Natural killer cell (primary cell): Measurements from ENCODE around the gene MEIS2. TPM values are rescaled to one million over a fixed set of nuclear protein-coding genes. Genes with fewer than 3 reads are reported as not detected.

ENCODE experiments used
- ATAC-seq, 3 donors: fragments of 150-1000 bp in 2 of 3; fragments of 200-7000 bp in 1 of 3; cut with Tn5 transposase; 1 replicate in 1 of 3; 2 replicates in 2 of 3; pipeline ENCODE4 v1.10.0; 2021; ENCODE audit warnings: mild to moderate bottlenecking in 2 of 3, moderate library complexity in 2 of 3
- DNase-seq, 2 donors: peaks; one replicate each; pipeline versions ENCODE4 v3.0.0 to v3.0.0-alpha.2; 2013 to 2021; ENCODE audit warnings: mixed read lengths in 1 of 2
- H3K27ac ChIP-seq: one replicate; pipeline ENCODE4 v1.5.1; 2013; ENCODE audit warnings: mild to moderate bottlenecking, low read length
- H3K27me3 ChIP-seq: one replicate; pipeline ENCODE4 v1.6.1; 2013; ENCODE audit warnings: low read length; ENCODE audit not compliant: control insufficient read depth, insufficient read depth
- H3K36me3 ChIP-seq: one replicate; pipeline ENCODE4 v1.6.1; 2013; ENCODE audit warnings: low read length; ENCODE audit not compliant: control insufficient read depth, insufficient read depth
- H3K4me1 ChIP-seq: one replicate; pipeline ENCODE4 v1.6.1; 2013; ENCODE audit warnings: low read length; ENCODE audit not compliant: control insufficient read depth, insufficient read depth
- H3K4me3 ChIP-seq: one replicate; pipeline ENCODE4 v1.5.1; 2013; ENCODE audit warnings: low read length
- H3K9me3 ChIP-seq: one replicate; pipeline ENCODE4 v1.6.1; 2013; ENCODE audit warnings: low read length; ENCODE audit not compliant: control insufficient read depth, insufficient read depth
- H3K27ac Mint-ChIP-seq, 2 donors: one replicate each; pipeline ENCODE4 v1.8.0; 2022; ENCODE audit warnings: mild to moderate bottlenecking in 2 of 2, mixed read lengths in 2 of 2, moderate library complexity in 1 of 2
- H3K27me3 Mint-ChIP-seq, 2 donors: one replicate each; pipeline ENCODE4 v1.8.0; 2022; ENCODE audit warnings: low read depth in 2 of 2, mixed read lengths in 2 of 2
- H3K36me3 Mint-ChIP-seq: one replicate; pipeline ENCODE4 v1.8.0; 2022; ENCODE audit warnings: mixed read lengths
- H3K4me1 Mint-ChIP-seq, 2 donors: one replicate each; pipeline ENCODE4 v1.8.0; 2022; ENCODE audit warnings: mixed read lengths in 2 of 2
- H3K4me3 Mint-ChIP-seq: one replicate; pipeline ENCODE4 v1.8.0; 2022; ENCODE audit warnings: mild to moderate bottlenecking, moderate library complexity, mixed read lengths
- H3K9me3 Mint-ChIP-seq, 2 donors: one replicate each; pipeline ENCODE4 v1.8.0; 2022; ENCODE audit warnings: mixed read lengths in 2 of 2
- WGBS: methylation state at CpG from one replicate; pipeline ENCODE4 v1.1.7; 2013; ENCODE audit warnings: missing lambda C conversion rate; ENCODE audit not compliant: insufficient coverage; 5-methylcytosine and 5-hydroxymethylcytosine counted together
- intact Hi-C: fragments of 100-400 bp; cut with micrococcal nuclease; formaldehyde crosslinking; loops from one replicate; pipeline ENCODE4 v1.14.2; 2022
- total RNA-seq, 4 donors: library from RNA; stranded (reverse); fragments of 120-200 nt in 1 of 4; gene quantifications; one replicate each; pipeline versions ENCODE4 v1.2.3 to v1.2.4, GENCODE V29; 2013 to 2022
- TF ChIP-seq, protein P1 (sequence below): fragments of 200-600 bp; IDR thresholded peaks from one replicate; pipeline ENCODE4 v1.8.0; 2022; ENCODE audit warnings: antibody characterized with exemption

Gene MEIS2
- total RNA-seq, 3 donors from 2014 or later (not counting 1 experiment from before 2014, with no cell fraction given): 0.35 TPM; not detected in 2

DNA sequence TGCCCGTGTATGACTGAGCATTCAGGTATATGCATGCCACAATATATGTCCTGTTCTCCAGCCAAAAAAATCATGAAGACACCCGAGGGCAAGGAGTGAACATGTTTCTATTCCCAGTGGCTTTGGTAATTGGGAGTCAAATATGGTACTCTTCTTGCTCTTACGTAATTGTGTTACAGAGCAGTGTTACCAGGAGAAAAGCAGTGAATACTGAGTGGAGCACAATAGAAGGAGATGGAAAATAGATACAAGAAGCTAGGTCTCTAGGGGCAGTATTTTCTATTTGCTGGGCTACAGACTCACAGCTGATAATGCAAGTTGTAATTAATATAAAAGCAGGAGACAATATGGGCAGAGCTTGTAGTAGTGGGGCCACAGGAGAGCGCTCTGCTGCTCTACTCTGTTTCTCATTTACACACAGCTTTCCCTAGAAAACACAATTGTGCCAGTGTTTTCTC lies 13.2 kb downstream of the MEIS2 start:
- H3K4me1 Mint-ChIP-seq: no peaks in the 10 kb centered on the region
- WGBS: 85% methylated on average over 3 of the region's 4 CpGs
- H3K9me3 Mint-ChIP-seq: peaks cover 0 to 6% of the 10 kb centered on the region in 2 donors
- Histone ChIP-seq H3K9me3 (no peaks in the 10 kb centered on the region), H3K36me3 (no peaks in the 10 kb centered on the region), H3K27me3 (no peaks in the 10 kb centered on the region), H3K4me3 (no peak overlapping the region), H3K4me1 (no peaks in the 10 kb centered on the region), H3K27ac (no peak overlapping the region)
- TF ChIP-seq, protein P1, sequence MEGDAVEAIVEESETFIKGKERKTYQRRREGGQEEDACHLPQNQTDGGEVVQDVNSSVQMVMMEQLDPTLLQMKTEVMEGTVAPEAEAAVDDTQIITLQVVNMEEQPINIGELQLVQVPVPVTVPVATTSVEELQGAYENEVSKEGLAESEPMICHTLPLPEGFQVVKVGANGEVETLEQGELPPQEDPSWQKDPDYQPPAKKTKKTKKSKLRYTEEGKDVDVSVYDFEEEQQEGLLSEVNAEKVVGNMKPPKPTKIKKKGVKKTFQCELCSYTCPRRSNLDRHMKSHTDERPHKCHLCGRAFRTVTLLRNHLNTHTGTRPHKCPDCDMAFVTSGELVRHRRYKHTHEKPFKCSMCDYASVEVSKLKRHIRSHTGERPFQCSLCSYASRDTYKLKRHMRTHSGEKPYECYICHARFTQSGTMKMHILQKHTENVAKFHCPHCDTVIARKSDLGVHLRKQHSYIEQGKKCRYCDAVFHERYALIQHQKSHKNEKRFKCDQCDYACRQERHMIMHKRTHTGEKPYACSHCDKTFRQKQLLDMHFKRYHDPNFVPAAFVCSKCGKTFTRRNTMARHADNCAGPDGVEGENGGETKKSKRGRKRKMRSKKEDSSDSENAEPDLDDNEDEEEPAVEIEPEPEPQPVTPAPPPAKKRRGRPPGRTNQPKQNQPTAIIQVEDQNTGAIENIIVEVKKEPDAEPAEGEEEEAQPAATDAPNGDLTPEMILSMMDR: no peak
- ATAC-seq (no peak), DNase-seq (no peak)
- intact Hi-C loops: no loop called here
- no peak overlapping the region for H3K27ac Mint-ChIP-seq
- H3K36me3 Mint-ChIP-seq: no peaks in the 10 kb centered on the region
- H3K4me3 Mint-ChIP-seq: no peak overlapping the region
- H3K27me3 Mint-ChIP-seq: peaks cover 6 to 9% of the 10 kb centered on the region in 2 donors

DNA sequence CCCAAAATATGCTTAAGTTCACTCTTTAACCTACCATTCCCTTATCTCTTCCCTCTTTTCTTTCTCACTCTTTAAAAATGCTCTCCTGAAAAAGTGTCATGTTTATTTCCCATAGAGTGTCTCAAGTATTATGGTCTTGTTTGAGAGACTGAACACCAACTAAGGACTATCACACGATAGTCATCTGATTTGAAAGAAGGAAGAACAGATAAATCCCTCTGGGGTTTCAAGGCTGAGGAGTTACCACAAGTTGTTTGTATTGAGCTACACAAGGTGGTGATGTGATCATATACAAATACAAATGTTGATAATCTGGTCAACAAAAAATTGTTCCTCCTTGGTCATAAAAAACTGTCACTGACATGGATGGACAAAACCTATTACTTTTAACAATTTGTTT lies 13.8 kb downstream of the MEIS2 start:
- no peak overlapping the region for H3K4me3 ChIP-seq
- DNase-seq (no peak), ATAC-seq (no peak)
- no peak overlapping the region for H3K27ac Mint-ChIP-seq
- intact Hi-C loops: no loop called here
- no peaks in the 10 kb centered on the region for H3K36me3 Mint-ChIP-seq
- no peaks in the 10 kb centered on the region for H3K4me1 Mint-ChIP-seq
- H3K9me3 ChIP-seq: no peaks in the 10 kb centered on the region
- H3K27me3 Mint-ChIP-seq: peaks cover 6 to 9% of the 10 kb centered on the region in 2 donors
- H3K36me3 ChIP-seq: no peaks in the 10 kb centered on the region
- H3K9me3 Mint-ChIP-seq: peaks cover 0 to 6% of the 10 kb centered on the region in 2 donors
- H3K27ac ChIP-seq: no peak overlapping the region
- TF ChIP-seq, protein P1: no peak
- 75% methylated on average over 1 of the region's 1 CpG for WGBS
- H3K4me3 Mint-ChIP-seq: no peak overlapping the region
- H3K4me1 ChIP-seq: no peaks in the 10 kb centered on the region
- no peaks in the 10 kb centered on the region for H3K27me3 ChIP-seq

DNA sequence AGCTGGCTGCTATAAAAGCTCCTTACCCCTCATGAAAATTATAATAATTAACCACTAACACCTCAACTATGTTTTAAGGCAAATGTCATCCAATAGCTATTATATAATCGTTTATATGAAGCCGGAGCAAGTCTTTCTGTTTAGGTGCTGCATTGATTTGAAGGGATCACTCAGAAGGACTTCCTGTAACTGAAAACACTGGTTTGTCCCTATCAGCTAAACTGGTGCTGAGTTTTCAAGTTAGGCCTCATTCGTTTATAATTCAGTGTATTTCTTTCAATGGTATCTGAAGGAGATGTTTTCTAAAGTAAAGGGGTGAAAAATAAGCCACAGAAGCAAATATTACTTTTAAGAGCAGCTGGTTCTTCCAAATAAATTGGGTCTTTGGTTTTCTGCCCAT lies 14.2 kb downstream of the MEIS2 start:
- DNase-seq: no peak
- H3K4me3 ChIP-seq: no peak overlapping the region
- peaks cover 6 to 9% of the 10 kb centered on the region in 2 donors for H3K27me3 Mint-ChIP-seq
- H3K27ac ChIP-seq: no peak overlapping the region
- intact Hi-C loops: no loop called here
- H3K27me3 ChIP-seq: no peaks in the 10 kb centered on the region
- TF ChIP-seq, protein P1: no peak
- H3K9me3 ChIP-seq: no peaks in the 10 kb centered on the region
- 82% methylated on average over 3 of the region's 3 CpGs for WGBS
- H3K36me3 Mint-ChIP-seq: no peaks in the 10 kb centered on the region
- H3K4me1 ChIP-seq: no peaks in the 10 kb centered on the region
- H3K36me3 ChIP-seq: no peaks in the 10 kb centered on the region
- ATAC-seq: no peak
- no peak overlapping the region for H3K27ac Mint-ChIP-seq
- H3K4me3 Mint-ChIP-seq: no peak overlapping the region
- H3K9me3 Mint-ChIP-seq: peaks cover 0 to 6% of the 10 kb centered on the region in 2 donors
- no peaks in the 10 kb centered on the region for H3K4me1 Mint-ChIP-seq

- peaks cover 6 to 9% of the 10 kb centered on the region in 2 donors for H3K27me3 Mint-ChIP-seq
- no peak overlapping the region for H3K4me3 Mint-ChIP-seq
- 88% methylated on average over 3 of the region's 3 CpGs for WGBS
Observed at GRCh38 chr15:37084602-37085001, 15.7 kb downstream of the MEIS2 start.

More at GRCh38 chr15:37084602-37085001, 15.7 kb downstream of the MEIS2 start:
- no peaks in the 10 kb centered on the region for H3K4me1 ChIP-seq
- TF ChIP-seq, protein P1: no peak
- Mint-ChIP-seq H3K36me3 (no peaks in the 10 kb centered on the region), H3K27ac (no peak overlapping the region), H3K4me1 (no peaks in the 10 kb centered on the region), H3K9me3 (peaks cover 0 to 6% of the 10 kb centered on the region in 2 donors)
- H3K4me3 ChIP-seq: no peak overlapping the region
- no peaks in the 10 kb centered on the region for H3K36me3 ChIP-seq
- ATAC-seq (no peak), DNase-seq (no peak)
- H3K27ac ChIP-seq: no peak overlapping the region
- no peaks in the 10 kb centered on the region for H3K27me3 ChIP-seq
- intact Hi-C loops: no loop called here
- no peaks in the 10 kb centered on the region for H3K9me3 ChIP-seq
